ENCODE measurements around the gene CLEC5A.
"Not testable (repeated sequence)": the region's sequence is repeated elsewhere in the genome, so short reads cannot be mapped to it uniquely, and the experiment has no call there.

The CLEC5A gene

GRCh38 chr7:141946796-141947195 is at the start of gene CLEC5A:
Gene CLEC5A (minus strand): TSS chr7:141946974. CDS start chr7:141946292, 682 bp downstream.
- no peak for DNase-seq (ENCODE audit: low read depth, low spot score)

DNA sequence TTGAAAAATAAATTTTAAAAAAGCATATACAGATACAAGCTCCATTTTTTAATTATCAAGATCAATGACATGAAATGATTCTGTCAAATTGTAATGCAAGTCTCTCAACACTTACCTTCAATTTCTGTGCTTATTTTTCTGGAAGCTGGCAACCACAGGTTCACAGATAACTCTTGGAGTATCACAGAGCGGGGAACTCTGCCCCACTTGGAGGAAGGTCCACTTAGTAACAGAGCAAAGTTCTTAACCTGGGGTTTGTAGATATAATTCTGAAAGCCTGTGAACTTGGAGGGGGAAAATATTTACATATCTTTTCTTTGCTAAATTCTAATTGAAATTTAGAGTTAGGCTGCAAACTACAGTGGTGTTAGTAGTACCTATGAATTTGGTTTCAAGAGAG is 46.6 kb upstream of the CLEC5A start:
- no peak for DNase-seq (ENCODE audit: low read depth, low spot score)

GRCh38 chr7:141992688-141993087 is 45.9 kb upstream of the CLEC5A start:
- no peak for DNase-seq (ENCODE audit: low read depth, low spot score)

DNA sequence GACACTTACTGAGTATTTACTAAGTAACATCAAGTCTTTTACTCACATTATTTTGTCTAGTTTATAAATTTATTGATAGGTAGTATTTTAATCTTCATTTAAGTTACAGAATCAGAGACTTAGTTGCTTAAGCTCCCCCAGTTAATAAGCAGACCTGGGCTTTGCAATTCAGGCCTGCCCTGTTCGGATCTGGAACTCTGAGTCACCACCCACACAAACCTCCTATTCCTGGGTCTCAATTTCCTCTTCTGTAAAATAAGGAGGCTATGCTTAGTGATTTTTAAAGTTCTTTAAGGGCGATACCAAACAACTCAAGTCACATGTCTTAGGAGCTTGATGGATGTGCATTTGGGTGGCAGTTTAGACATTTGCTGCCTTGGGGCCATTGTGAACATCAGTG is 45.4 kb upstream of the CLEC5A start:
- no peak for DNase-seq (ENCODE audit: low read depth, low spot score)

DNA sequence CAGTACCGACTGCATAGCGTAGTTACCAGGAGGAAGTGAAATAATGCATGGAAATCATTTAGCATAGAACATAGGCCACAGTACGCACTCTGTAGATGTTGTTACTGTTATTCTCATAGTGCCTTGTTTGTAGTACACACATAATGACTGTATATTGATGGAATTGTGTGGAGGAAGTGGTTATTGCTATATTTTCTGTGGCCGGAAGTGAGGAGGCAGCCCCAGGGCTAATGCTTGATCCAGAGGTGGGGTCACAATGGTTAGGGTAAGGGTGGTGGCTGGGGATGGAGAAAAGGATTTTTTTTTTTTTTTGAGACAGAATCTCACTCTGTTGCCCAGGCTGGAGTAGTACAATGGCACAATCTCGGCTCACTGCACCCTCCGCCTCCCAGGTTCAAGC is 44.4 kb upstream of the CLEC5A start:
- no peak for DNase-seq (ENCODE audit: low read depth, low spot score)

GRCh38 chr7:141990011-141990725 is 43.4 kb upstream of the CLEC5A start:
- DNase-seq (ENCODE audit: low read depth, low spot score): no peak

GRCh38 chr7:141987803-141988202 is 41.0 kb upstream of the CLEC5A start:
- DNase-seq (ENCODE audit: low read depth, low spot score): not testable (repeated sequence)

DNA sequence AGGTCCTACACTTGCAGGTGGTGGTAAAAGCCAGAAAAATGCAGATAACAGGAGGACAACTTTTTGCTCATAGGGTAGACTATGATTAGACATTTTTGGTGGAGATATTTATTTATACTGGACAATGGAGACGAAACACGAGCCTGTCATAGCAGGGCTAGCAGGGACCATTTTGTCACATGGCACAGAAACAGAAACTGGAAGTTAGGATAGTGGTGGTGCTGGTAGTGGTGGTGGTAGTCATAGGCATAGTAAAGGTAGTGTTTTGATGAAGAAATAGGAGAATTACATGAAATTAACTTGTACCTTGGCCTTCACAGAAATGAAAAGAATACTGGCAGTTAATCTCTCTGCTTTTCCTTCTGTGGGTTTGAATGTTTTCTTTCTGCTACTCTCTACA is 40.1 kb upstream of the CLEC5A start:
- no peak for DNase-seq (ENCODE audit: low read depth, low spot score)

DNA sequence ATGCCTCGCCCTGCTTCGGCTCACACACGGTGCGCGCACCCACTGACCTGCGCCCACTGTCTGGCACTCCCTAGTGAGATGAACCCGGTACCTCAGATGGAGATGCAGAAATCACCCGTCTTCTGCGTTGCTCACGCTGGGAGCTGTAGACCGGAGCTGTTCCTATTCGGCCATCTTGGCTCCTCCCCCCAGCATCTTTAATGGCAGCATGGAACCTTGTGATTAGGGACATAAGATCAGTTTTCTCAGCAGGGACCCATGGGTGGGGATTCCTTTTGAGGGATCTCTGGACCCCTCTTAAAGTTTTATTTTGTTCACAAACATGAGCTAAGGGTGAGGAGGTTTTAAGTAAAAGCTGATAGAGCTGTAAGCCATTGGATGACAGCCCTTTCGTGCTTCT is 39.2 kb upstream of the CLEC5A start:
- peak; percentile 13 for DNase-seq (ENCODE audit: low read depth, low spot score)

DNA sequence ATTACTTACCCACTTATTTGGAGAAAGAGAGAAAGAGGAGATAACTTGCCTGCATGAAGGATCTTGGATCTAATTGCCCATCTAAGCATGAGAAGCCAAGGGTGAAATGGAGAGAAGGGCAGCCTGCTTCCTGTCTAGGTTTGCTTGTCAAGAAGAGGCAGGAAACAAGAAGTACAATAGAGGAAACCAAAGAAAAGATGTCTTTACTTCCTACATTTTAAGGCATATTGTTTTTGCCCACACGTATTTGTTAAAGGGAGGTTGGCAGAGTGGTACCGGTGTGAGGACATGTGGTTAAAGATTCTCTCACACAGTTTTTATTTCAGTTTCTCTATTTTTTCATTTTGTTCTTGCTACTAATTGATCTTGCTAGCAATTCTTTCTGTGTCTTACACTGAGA is 32.8 kb upstream of the CLEC5A start:
- no peak for DNase-seq (ENCODE audit: low read depth, low spot score)

DNA sequence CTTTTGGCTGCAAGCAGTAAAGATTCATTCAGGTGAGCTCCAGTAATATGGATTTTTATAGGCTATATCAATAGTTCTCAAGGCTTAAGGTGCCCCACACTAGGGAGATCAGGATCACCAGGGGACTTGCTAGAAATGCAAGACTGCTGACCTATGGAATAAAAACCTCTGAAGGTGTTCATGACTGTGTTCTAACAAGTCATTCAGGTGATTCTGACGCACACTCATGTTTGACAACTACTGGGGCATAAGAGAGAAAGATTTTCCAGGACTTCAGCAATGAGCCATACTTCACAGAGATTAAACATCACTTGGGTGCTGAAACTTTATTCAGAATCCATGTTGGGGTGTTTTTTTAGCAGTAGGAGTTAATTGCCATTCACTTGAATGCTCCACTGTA is 31.6 kb upstream of the CLEC5A start:
- no peak for DNase-seq (ENCODE audit: low read depth, low spot score)

DNA sequence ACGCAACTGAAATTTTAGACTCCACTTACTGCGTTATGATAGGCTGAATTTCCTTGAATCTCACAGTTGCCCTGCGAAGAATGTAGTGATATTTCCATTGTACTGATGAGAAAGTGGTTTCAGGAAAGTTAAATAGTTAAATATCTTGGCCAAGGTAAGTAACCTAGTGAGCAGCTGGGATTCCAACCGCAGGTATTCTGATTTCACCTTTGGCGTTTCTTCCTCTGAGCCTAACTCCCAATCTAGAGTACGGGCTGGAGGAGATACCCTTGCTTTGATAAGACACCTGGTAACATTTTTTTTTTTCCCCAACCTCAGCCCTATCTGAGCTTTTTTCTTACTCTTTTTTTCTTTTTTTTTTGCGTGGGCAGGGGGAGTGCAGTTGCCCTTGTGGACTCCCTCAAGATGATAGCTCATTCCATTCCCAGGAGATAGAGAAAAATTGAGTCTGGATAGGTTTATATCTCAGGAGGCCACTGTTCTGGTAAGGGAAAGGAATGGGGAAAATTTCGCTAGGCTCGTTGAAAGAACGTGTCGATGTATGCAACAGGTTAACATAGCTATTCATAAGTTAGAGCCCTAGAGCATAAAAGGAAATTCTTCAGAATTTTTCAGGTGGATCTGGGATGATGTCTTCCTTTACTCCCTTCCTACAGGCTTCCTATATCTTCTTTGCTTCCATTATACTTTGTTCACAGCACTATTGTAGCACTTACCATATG is 29.9 kb upstream of the CLEC5A start:
- no peak for DNase-seq (ENCODE audit: low read depth, low spot score)

DNA sequence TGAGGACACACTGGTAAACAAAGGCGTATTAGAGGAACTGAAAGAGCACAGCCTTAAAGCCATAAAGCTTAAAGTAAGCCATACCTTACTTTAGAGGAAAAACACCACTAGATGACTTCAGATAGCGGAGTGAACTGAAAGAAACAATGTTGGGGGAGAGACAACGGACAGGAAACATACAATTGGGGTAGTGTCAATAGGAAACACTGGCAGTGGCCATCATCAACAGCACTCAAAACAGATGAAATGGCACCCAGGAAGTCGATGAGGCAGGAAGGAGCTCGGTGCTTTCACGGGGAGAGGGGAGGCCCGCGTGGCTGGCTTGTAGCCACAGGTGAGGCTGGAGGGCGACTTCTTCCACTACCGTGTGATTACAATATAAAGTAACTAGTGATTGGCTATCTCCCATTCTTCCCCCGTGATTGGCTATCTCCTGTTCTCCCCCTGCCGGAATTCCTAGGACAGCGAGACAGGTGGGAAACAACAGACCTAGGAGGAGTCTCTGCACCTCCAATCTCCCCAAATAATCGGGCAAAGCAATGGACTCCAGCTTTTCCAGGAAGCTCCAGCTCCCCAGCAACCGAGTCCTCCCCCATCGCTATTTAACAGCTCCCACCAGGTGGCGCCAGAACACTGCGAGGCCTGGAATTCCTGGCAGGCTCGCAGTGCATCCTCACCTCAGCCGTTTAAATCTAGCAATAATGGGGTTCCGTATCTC is 29.2 kb upstream of the CLEC5A start:
- peak; percentile 84 for DNase-seq (ENCODE audit: low read depth, low spot score)

DNA sequence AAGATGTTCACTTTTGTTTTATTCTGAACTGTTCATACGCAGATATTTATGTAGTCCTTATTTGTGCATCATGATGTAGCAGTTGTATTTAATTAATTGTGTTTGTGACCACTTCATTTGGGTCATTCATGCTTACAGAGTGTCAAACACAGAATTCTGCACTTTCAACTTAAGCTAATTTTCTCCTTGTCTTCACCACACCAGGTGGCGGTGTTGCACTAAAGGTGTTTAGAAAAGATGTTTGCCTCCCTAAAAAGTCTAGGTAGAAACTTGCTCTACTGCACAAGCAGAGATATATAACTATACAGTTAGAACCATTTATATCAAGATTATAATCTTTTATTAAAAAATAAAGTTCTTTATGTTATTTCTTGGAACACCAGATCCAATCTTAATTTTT is 28.1 kb upstream of the CLEC5A start:
- no peak for DNase-seq (ENCODE audit: low read depth, low spot score)

DNA sequence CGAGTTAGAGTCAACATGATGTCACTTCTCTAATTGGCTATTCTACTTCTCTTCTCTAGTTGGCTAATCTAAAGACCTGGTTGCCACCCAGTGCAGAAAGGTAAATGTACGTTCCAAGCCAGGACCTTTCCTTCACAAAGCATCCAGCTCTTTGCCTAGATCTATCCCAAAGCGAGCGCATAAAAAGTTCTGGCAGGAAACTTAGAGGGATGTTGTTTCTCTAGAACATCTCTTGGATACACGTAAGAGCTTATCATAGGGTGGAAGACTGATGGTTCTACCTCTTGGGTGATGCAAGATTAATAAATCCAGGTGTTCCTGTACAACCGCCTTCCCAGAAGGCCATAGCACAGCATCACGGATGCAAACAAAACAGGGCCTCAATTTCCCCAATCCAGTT is 26.9 kb upstream of the CLEC5A start, which contains the start of gene TAS2R38:
Gene TAS2R38, minus strand, starts transcription at position 101 of the 400 bp plus-strand sequence. Its CDS starts 84 bp downstream, at position 17.
- DNase-seq (ENCODE audit: low read depth, low spot score): no peak

- no peak for DNase-seq (ENCODE audit: low read depth, low spot score)
Observed at GRCh38 chr7:141960687-141961422, 14.1 kb upstream of the CLEC5A start.

- no peak for DNase-seq (ENCODE audit: low read depth, low spot score)
Observed at GRCh38 chr7:141956084-141956483, 9.3 kb upstream of the CLEC5A start.

- DNase-seq (ENCODE audit: low read depth, low spot score): peak; percentile 8
Observed at GRCh38 chr7:141954334-141954733, 7.6 kb upstream of the CLEC5A start.

DNA sequence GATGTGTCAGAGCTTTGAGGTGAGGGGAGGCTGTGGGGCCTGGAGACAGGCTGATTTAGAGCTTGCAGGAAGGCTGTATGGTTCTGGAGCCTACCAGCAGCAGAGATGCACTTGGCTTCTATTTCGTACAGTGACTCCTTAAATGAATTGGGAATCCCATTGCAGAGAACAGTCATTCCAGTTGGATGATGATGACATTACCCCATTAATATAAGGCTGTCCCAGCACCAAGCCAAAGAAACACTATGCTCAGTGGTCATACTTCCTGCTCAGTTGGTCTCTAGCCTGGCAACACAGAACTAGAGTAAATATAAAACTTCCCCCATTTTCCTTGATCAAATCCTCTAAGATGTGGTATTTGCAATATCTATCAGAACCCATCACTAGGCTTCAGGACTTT is 5.7 kb upstream of the CLEC5A start:
- DNase-seq (ENCODE audit: low read depth, low spot score): no peak

GRCh38 chr7:141950806-141951205 is 4.0 kb upstream of the CLEC5A start:
- no peak for DNase-seq (ENCODE audit: low read depth, low spot score)

DNA sequence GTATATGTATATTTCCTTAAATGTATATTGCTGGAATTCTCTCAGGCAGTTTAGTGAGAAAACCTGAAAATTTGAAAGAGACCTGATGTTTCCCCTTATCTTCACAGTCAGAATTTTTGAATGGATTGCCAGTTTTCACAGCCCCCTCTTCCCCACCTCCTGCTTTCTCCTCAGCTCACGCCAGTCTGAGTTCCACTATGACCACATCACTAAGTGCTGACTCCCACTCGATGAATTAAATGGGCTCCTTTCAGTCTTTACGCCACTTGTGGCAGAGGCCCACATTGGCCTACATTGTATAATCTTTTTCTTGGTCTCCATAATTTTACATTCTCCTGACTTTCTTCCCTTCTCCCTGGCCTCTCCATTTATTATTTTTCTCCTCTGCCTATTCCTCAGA is 3.1 kb upstream of the CLEC5A start:
- no peak for DNase-seq (ENCODE audit: low read depth, low spot score)

DNA sequence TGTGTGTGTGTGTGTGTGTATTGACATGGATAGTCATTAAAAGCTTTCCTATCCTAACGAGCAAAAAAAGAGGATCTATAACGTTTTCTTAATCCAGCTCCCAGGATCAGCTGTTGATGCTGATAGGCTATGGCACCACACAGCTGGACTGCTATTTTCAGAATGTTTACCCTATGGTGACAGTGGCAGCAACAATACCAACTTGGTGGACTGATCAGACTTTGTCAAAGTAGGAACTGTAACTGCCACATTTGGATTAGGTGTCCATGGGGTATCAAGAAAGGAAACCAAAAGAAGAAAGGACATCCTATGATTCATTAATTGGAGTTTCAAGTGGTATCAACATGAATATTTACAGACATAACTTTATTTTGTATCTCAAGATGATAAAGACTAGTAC is 2.7 kb upstream of the CLEC5A start:
- DNase-seq (ENCODE audit: low read depth, low spot score): no peak
